HEK293 (cell line): ENCODE data around the gene RASGRF2.

Source experiments
- KLF10 ChIP-seq: fragments of 450-650 bp; IDR thresholded peaks from 2 replicates; pipeline ENCODE4 v1.5.1; 2018; ENCODE audit warnings: missing biosample characterization, mild to moderate bottlenecking, missing genetic modification characterization
- YY1 ChIP-seq: fragments of 450-650 bp; formaldehyde crosslinking; IDR thresholded peaks from 2 replicates; pipeline ENCODE4 v1.5.1; 2018; ENCODE audit warnings: missing biosample characterization, missing genetic modification characterization
- ZNF24 ChIP-seq: fragments of 450-650 bp; formaldehyde crosslinking; IDR thresholded peaks from 2 replicates; pipeline ENCODE4 v1.5.1; 2016; ENCODE audit warnings: missing biosample characterization, missing genetic modification characterization

- TF ChIP-seq ZNF24 (tag by site-specific recombination) (no peak), YY1 (tag by site-specific recombination) (no peak), KLF10 (tag by site-specific recombination) (no peak)
Observed at GRCh38 chr5:81134566-81134965, 174.4 kb downstream of the RASGRF2 start.
